Right lobe of liver (tissue), 4 donors: Measurements from ENCODE around the gene KIF12.

ENCODE experiments used
- CTCF ChIP-seq, 4 donors: fragments of 200-600 bp in 3 of 4; fragments of 450-650 bp in 1 of 4; IDR thresholded peaks; one replicate each; pipeline versions ENCODE4 v1.5.1 to v1.8.0; 2016 to 2022; ENCODE audit warnings: antibody characterized with exemption in 4 of 4, mild to moderate bottlenecking in 2 of 4
- POLR2A ChIP-seq: fragments of 450-650 bp; IDR thresholded peaks from one replicate; pipeline ENCODE4 v1.6.1; 2017; ENCODE audit warnings: antibody characterized with exemption, mild to moderate bottlenecking
- donor health status: DM: no; HTN: no; CAD: no.
- donor health status: DM: no; HTN: no; CAD: no.
- donor health status: DM: no; HTN: yes; CAD: no.

GRCh38 chr9:114077162-114077837, 21.8 kb downstream of the KIF12 start:
- TF ChIP-seq POLR2A (peak; percentile 7), CTCF (IDR thresholded peaks at IDR 0.05) (no peak)
